ENCODE results near the gene CYBC1. TPM values are rescaled to one million over a fixed set of nuclear protein-coding genes. Genes with fewer than 3 reads are reported as not detected.
A peak's percentile ranks its signal among the peaks of the same experiment; 100 is the strongest.

Gene CYBC1
- total and polyA plus RNA-seq, 9 of the 15 experiments (the other 6 are each of a cell fraction or from before 2014, with no cell fraction given): 1.3 to 71.8 (median 49.9) TPM

- TF ChIP-seq ZNF133 (CRISPR knock-in tag; IDR thresholded peaks at IDR 0.05): no peak
- peak; percentile 80 for TF ChIP-seq PKNOX1 (IDR thresholded peaks at IDR 0.05)
- peak; percentile 72 for TF ChIP-seq RNF2 (IDR thresholded peaks at IDR 0.05)
- 0 out of 2 replicates have a peak, but pooled peaks have one; percentile 23 for TF ChIP-seq ZC3H8 (IDR thresholded peaks at IDR 0.05)
- no peak for TF ChIP-seq FIP1L1 (IDR thresholded peaks at IDR 0.05; ENCODE audit: low read depth, low read length, poor library complexity, severe bottlenecking)
- TF ChIP-seq MAZ (CRISPR knock-in tag; conservative IDR thresholded peaks at IDR 0.05 in 1 of 2, IDR thresholded peaks at IDR 0.05 in 1 of 2): peak; percentile 91 to 95
- TF ChIP-seq PTTG1 (tag; IDR thresholded peaks at IDR 0.05; ENCODE audit: low read depth): no peak
- TF ChIP-seq CEBPG (CRISPR knock-in tag; IDR thresholded peaks at IDR 0.05): peak; percentile 86
- TF ChIP-seq CEBPG (tag; conservative IDR thresholded peaks at IDR 0.05 in 1 of 2, IDR thresholded peaks at IDR 0.05 in 1 of 2): peak; percentile 50 to 61
- TF ChIP-seq CUX1 (CRISPR knock-in tag; IDR thresholded peaks at IDR 0.05): no peak
- TF ChIP-seq PHF8 (IDR thresholded peaks at IDR 0.05; ENCODE audit: borderline replicate concordance, low read length): peak; percentile 16; the same call in 1 of the 2 replicates
- peak; percentile 70 to 84 for TF ChIP-seq MNT (conservative IDR thresholded peaks at IDR 0.05)
- no peak for TF ChIP-seq SIRT6 (IDR thresholded peaks at IDR 0.05; ENCODE audit: low read depth, low read length)
- TF ChIP-seq ZNF589 (CRISPR knock-in tag; IDR thresholded peaks at IDR 0.05; ENCODE audit: low read depth): no peak
- TF ChIP-seq SRSF1 (IDR thresholded peaks at IDR 0.05; ENCODE audit: low read depth, low read length): no peak
- TF ChIP-seq TBP (optimal IDR thresholded peaks at IDR 0.05; ENCODE audit: low read depth, low read length): peak; percentile 99
- TF ChIP-seq LARP7 (IDR thresholded peaks at IDR 0.05): 0 out of 2 replicates have a peak, but pooled peaks have one; percentile 3
- TF ChIP-seq ZNF347 (CRISPR knock-in tag; IDR thresholded peaks at IDR 0.05; ENCODE audit: low read depth): no peak
- TF ChIP-seq ZEB2 (IDR thresholded peaks at IDR 0.05): peak; percentile 70; the same call in 1 of the 2 replicates
- TF ChIP-seq SMARCA4 (IDR thresholded peaks at IDR 0.05): 0 out of 2 replicates have a peak, but pooled peaks have one; percentile 14
Measured at GRCh38 chr17:82494236-82495055, 43.9 kb upstream of the CYBC1 start (continued).

All from K562 (cell line).